HepG2 (cell line): ENCODE results near the gene TNNT3.

Experiments
- CC2D1A ChIP-seq: sonication (generic); formaldehyde crosslinking; IDR thresholded peaks from 2 replicates; pipeline ENCODE4 v1.8.1; 2023; ENCODE audit warnings: mild to moderate bottlenecking, missing genetic modification reagents
- CTCF ChIP-seq: sonication (generic); formaldehyde crosslinking; IDR thresholded peaks from 2 replicates; pipeline ENCODE4 v1.5.0; 2020; ENCODE audit warnings: mild to moderate bottlenecking, missing genetic modification reagents, moderate library complexity
- FOXA3 ChIP-seq: IDR thresholded peaks from 2 replicates; pipeline ENCODE4 v1.6.1; 2016; ENCODE audit warnings: missing genetic modification reagents, missing compliant biosample characterization
- POLR2AphosphoS5 ChIP-seq: IDR thresholded peaks from 2 replicates; pipeline ENCODE4 v1.6.1; 2012; ENCODE audit warnings: low read depth, low read length
- YY1 ChIP-seq: IDR thresholded peaks from 2 replicates; pipeline ENCODE4 v1.6.1; 2011; ENCODE audit warnings: low read length, low read depth, moderate library complexity, mild to moderate bottlenecking; ENCODE audit not compliant: insufficient read depth, insufficient replicate concordance
- ZBTB34 ChIP-seq: sonication (generic); formaldehyde crosslinking; IDR thresholded peaks from 2 replicates; pipeline ENCODE4 v1.8.0; 2022; ENCODE audit warnings: mild to moderate bottlenecking, missing genetic modification reagents
- ZNF274 ChIP-seq: sonication (generic); formaldehyde crosslinking; IDR thresholded peaks from 2 replicates; pipeline ENCODE4 v1.5.1; 2020; ENCODE audit warnings: mild to moderate bottlenecking, missing genetic modification reagents
- ZNF784 ChIP-seq: sonication (generic); formaldehyde crosslinking; IDR thresholded peaks from 2 replicates; pipeline ENCODE4 v1.5.1; 2020; ENCODE audit warnings: missing genetic modification reagents, mild to moderate bottlenecking, borderline replicate concordance

- no peak for TF ChIP-seq ZNF274
- no peak for TF ChIP-seq FOXA3 (CRISPR knock-in tag)
- TF ChIP-seq CC2D1A (CRISPR knock-in tag) = no peak
- TF ChIP-seq CTCF (CRISPR knock-in tag) = no peak
- TF ChIP-seq ZBTB34 = no peak
- TF ChIP-seq POLR2AphosphoS5 = no peak
- no peak for TF ChIP-seq ZNF784 (CRISPR knock-in tag)
- TF ChIP-seq YY1 = no peak
Observed at GRCh38 chr11:1870326-1870696, 49.2 kb upstream of the TNNT3 start.
